ENCODE measurements around the gene RREB1.

RREB1 gene
- long read RNA-seq, partial matches to known transcripts, result 20 of 30 reads
- long read RNA-seq, other reads (novel, unspliced or antisense), result 10 of 30 reads

GRCh38 chr6:7107578-7108195 lies at the start of gene RREB1:
TSS of gene RREB1 (plus strand) at chr6:7107961. CDS start at chr6:7181912, 73,951 bp downstream.
- peak; percentile 69 to 79 for DNase-seq (ENCODE audit: low read depth in 1 of 2, low spot score in 1 of 2)
- TF ChIP-seq REST (IDR thresholded peaks at IDR 0.05; ENCODE audit: insufficient replicate concordance, low read depth) (peak; percentile 54), SPI1 (IDR thresholded peaks at IDR 0.05; ENCODE audit: borderline replicate concordance, low read depth) (0 out of 2 replicates have a peak, but pooled peaks have one; percentile 40), CTCF (IDR thresholded peaks at IDR 0.05; ENCODE audit: insufficient read depth, low read length) (no peak)
- H3K27ac ChIP-seq (replicated peaks), result peak within 1 kb of the TSS; percentile 95
- H3K27me3 ChIP-seq (ENCODE audit: insufficient read depth, poor library complexity, severe bottlenecking), result no peaks in the 10 kb centered on the region
- H3K4me3 ChIP-seq (replicated peaks; ENCODE audit: insufficient read depth, low read length), result peak within 1 kb of the TSS; percentile 89

- H3K27ac ChIP-seq (replicated peaks), result peak overlapping the region; percentile 61
- H3K4me3 ChIP-seq (replicated peaks; ENCODE audit: insufficient read depth, low read length), result no peak overlapping the region
- H3K27me3 ChIP-seq (ENCODE audit: insufficient read depth, poor library complexity, severe bottlenecking), result no peaks in the 10 kb centered on the region
- DNase-seq (ENCODE audit: low read depth in 1 of 2, low spot score in 1 of 2), result peak; percentile 88 to 90
- TF ChIP-seq SPI1 (IDR thresholded peaks at IDR 0.05; ENCODE audit: borderline replicate concordance, low read depth) (peak; percentile 19; the same call in 1 of the 2 replicates), REST (IDR thresholded peaks at IDR 0.05; ENCODE audit: insufficient replicate concordance, low read depth) (no peak), GABPA (IDR thresholded peaks at IDR 0.05; ENCODE audit: low read depth) (no peak)
Observed at GRCh38 chr6:7058250-7058923, 49.4 kb upstream of the RREB1 start.

- Histone ChIP-seq H3K27ac (replicated peaks) (no peak overlapping the region), H3K4me3 (replicated peaks; ENCODE audit: insufficient read depth, low read length) (no peak overlapping the region), H3K27me3 (ENCODE audit: insufficient read depth, poor library complexity, severe bottlenecking) (no peaks in the 10 kb centered on the region)
- DNase-seq (ENCODE audit: low read depth in 1 of 2, low spot score in 1 of 2), result no peak
- no peak for TF ChIP-seq REST (IDR thresholded peaks at IDR 0.05; ENCODE audit: insufficient replicate concordance, low read depth)
- TF ChIP-seq POLR2AphosphoS5 (IDR thresholded peaks at IDR 0.05; ENCODE audit: low read depth), result no peak
- TF ChIP-seq GABPA (IDR thresholded peaks at IDR 0.05; ENCODE audit: low read depth), result no peak
- no peak for TF ChIP-seq CTCF (IDR thresholded peaks at IDR 0.05; ENCODE audit: insufficient read depth, low read length)
- TF ChIP-seq SPI1 (IDR thresholded peaks at IDR 0.05; ENCODE audit: borderline replicate concordance, low read depth), result no peak
Observed at GRCh38 chr6:7060769-7061516, 46.8 kb upstream of the RREB1 start.
